Measurements from ENCODE around the gene CCR6.
"Not testable (repeated sequence)": the region's sequence is repeated elsewhere in the genome, so short reads cannot be mapped to it uniquely, and the experiment has no call there.

The CCR6 gene

GRCh38 chr6:167157414-167157813, 34.5 kb downstream of the CCR6 start:
- TF ChIP-seq CTCF (IDR thresholded peaks at IDR 0.05; ENCODE audit: borderline replicate concordance, insufficient read depth, low read depth, low read length) = no peak
- no peak overlapping the region for H3K4me3 ChIP-seq (ENCODE audit: low read depth, low read length)

- TF ChIP-seq CTCF (IDR thresholded peaks at IDR 0.05; ENCODE audit: borderline replicate concordance, insufficient read depth, low read depth, low read length) = no peak
These were observed 35.0 kb downstream of the CCR6 start, which contains the start of gene GPR31 for GRCh38 chr6:167157863-167158262. TSS of gene GPR31 (minus strand) at chr6:167157980. CDS start at chr6:167157831, 149 bp downstream.

GRCh38 chr6:167161851-167162467, 39.1 kb downstream of the CCR6 start:
- no peak for TF ChIP-seq CTCF (IDR thresholded peaks at IDR 0.05; ENCODE audit: borderline replicate concordance, insufficient read depth, low read depth, low read length)
- no peak overlapping the region for H3K4me3 ChIP-seq (ENCODE audit: low read depth, low read length)

More at GRCh38 chr6:167157863-167158262, 35.0 kb downstream of the CCR6 start, which contains the start of gene GPR31:
- H3K4me3 ChIP-seq (ENCODE audit: low read depth, low read length) = no peak within 1 kb of the TSS

GRCh38 chr6:167162591-167162990, 39.7 kb downstream of the CCR6 start:
- no peak for TF ChIP-seq CTCF (IDR thresholded peaks at IDR 0.05; ENCODE audit: borderline replicate concordance, insufficient read depth, low read depth, low read length)
- no peak overlapping the region for H3K4me3 ChIP-seq (ENCODE audit: low read depth, low read length)

- no peak for TF ChIP-seq CTCF (IDR thresholded peaks at IDR 0.05; ENCODE audit: borderline replicate concordance, insufficient read depth, low read depth, low read length)
- H3K4me3 ChIP-seq (ENCODE audit: low read depth, low read length) = no peak overlapping the region
These were observed 40.6 kb downstream of the CCR6 start for GRCh38 chr6:167163476-167164011.

GRCh38 chr6:167164261-167164660, 41.4 kb downstream of the CCR6 start:
- no peak overlapping the region for H3K4me3 ChIP-seq (ENCODE audit: low read depth, low read length)
- TF ChIP-seq CTCF (IDR thresholded peaks at IDR 0.05; ENCODE audit: borderline replicate concordance, insufficient read depth, low read depth, low read length) = no peak

GRCh38 chr6:167165858-167166471, 43.1 kb downstream of the CCR6 start:
- no peak for TF ChIP-seq CTCF (IDR thresholded peaks at IDR 0.05; ENCODE audit: borderline replicate concordance, insufficient read depth, low read depth, low read length)
- no peak overlapping the region for H3K4me3 ChIP-seq (ENCODE audit: low read depth, low read length)

- not testable (repeated sequence) for H3K4me3 ChIP-seq (ENCODE audit: low read depth, low read length)
These were observed 44.8 kb downstream of the CCR6 start for GRCh38 chr6:167167699-167168098.

- H3K4me3 ChIP-seq (ENCODE audit: low read depth, low read length) = not testable (repeated sequence)
These were observed 45.4 kb downstream of the CCR6 start for GRCh38 chr6:167168296-167168695.

- H3K4me3 ChIP-seq (ENCODE audit: low read depth, low read length) = not testable (repeated sequence)
These were observed 47.0 kb downstream of the CCR6 start for GRCh38 chr6:167169867-167170266.

Data from GM12875 (cell line).